A549 (cell line): ENCODE results near the gene HLA-DOB. TPM values are rescaled to one million over a fixed set of nuclear protein-coding genes. Genes with fewer than 3 reads are reported as not detected.
A peak's percentile ranks its signal among the peaks of the same experiment; 100 is the strongest.

ENCODE experiments used
- ATAC-seq, 2 experiments: fragments of 200-7000 bp in 1 of 2; fragments of >200 bp in 1 of 2; cut with Nextera tagmentation in 1 of 2; cut with Tn5 transposase in 1 of 2; 3 replicates each; pipeline versions ENCODE4 v1.8.0 to v1.9.1; 2018 to 2020; ENCODE audit warnings: mild to moderate bottlenecking in 1 of 2, moderate library complexity in 1 of 2
- CTCF ChIA-PET: fragments of 300-600 bp; sonication (Branson Sonifier 250); formaldehyde crosslinking; extraction: SDS; loops from one replicate; lab custom pipeline; 2021; ENCODE audit warnings: antibody characterized with exemption, inconsistent platforms; lab: Yijun Ruan, JAX
- POLR2A ChIA-PET: fragments of 350-600 bp; formaldehyde crosslinking; extraction: SDS; loops from one replicate; lab custom pipeline; 2021; ENCODE audit warnings: antibody characterized with exemption, inconsistent platforms; lab: Yijun Ruan, JAX
- DNase-seq, 2 experiments: peaks; one replicate each; pipeline versions ENCODE4 v3.0.0 to v3.0.0-alpha.2; 2011 to 2016; ENCODE audit warnings: low read depth in 1 of 2, low spot score in 1 of 2
- FAIRE-seq: peaks from 2 replicates; lab custom pipeline; 2011; peaks lifted over from hg19 to GRCh38; lab: Jason Lieb, UNC
- H3K27ac ChIP-seq, 2 experiments: fragments of >200 bp; sonication (Bioruptor Twin); formaldehyde crosslinking; 3 replicates each; pipeline ENCODE4 v1.5.1; 2016 to 2017
- H3K4me1 ChIP-seq: fragments of >200 bp; sonication (Bioruptor Twin); formaldehyde crosslinking; 3 replicates; pipeline ENCODE4 v1.6.1; 2016
- H3K4me2 ChIP-seq: fragments of >200 bp; sonication (Bioruptor Twin); formaldehyde crosslinking; 3 replicates; pipeline ENCODE4 v1.6.1; 2016
- H3K4me3 ChIP-seq: fragments of >200 bp; sonication (Bioruptor Twin); formaldehyde crosslinking; 3 replicates; pipeline ENCODE4 v1.5.1; 2016
- H3K9me3 ChIP-seq: fragments of >200 bp; sonication (Bioruptor Twin); formaldehyde crosslinking; 3 replicates; pipeline ENCODE4 v1.6.1; 2016
- EHF ChIP-seq: fragments of 250-450 bp; sonication (Bioruptor Pico); IDR thresholded peaks from 2 replicates; pipeline ENCODE4 v1.5.0; 2020; ENCODE audit warnings: mild to moderate bottlenecking
- EHMT2 ChIP-seq: fragments of 200-600 bp; sonication (generic); IDR thresholded peaks from 2 replicates; pipeline ENCODE4 v1.6.1; 2016; ENCODE audit warnings: antibody characterized with exemption, low read depth, mild to moderate bottlenecking, moderate library complexity
- ESRRA ChIP-seq: fragments of 150-350 bp; IDR thresholded peaks from 2 replicates; pipeline ENCODE4 v1.6.1; 2014; ENCODE audit warnings: mild to moderate bottlenecking, low read length, borderline replicate concordance
- FOSB ChIP-seq: fragments of 250-450 bp; sonication (Bioruptor Pico); IDR thresholded peaks from 2 replicates; pipeline ENCODE4 v1.5.0; 2020; ENCODE audit warnings: mild to moderate bottlenecking, moderate library complexity
- FOXS1 ChIP-seq: fragments of 250-450 bp; sonication (Bioruptor Pico); IDR thresholded peaks from 2 replicates; pipeline ENCODE4 v1.5.0; 2020; ENCODE audit warnings: mild to moderate bottlenecking, moderate library complexity
- HOXB5 ChIP-seq: fragments of 250-450 bp; sonication (Bioruptor Pico); IDR thresholded peaks from 2 replicates; pipeline ENCODE4 v1.5.0; 2020; ENCODE audit warnings: mild to moderate bottlenecking, moderate library complexity
- JUN ChIP-seq, 2 experiments: fragments of >200 bp; sonication (Bioruptor Twin); formaldehyde crosslinking; IDR thresholded peaks; 2 replicates in 1 of 2; 3 replicates in 1 of 2; pipeline ENCODE4 v1.6.1; 2016 to 2017
- NFE2L2 ChIP-seq: fragments of 150-350 bp; conservative IDR thresholded peaks from 2 replicates; pipeline ENCODE4 v1.6.1; 2014; ENCODE audit warnings: low read length
- NR3C1 ChIP-seq: fragments of >200 bp; sonication (Bioruptor Twin); formaldehyde crosslinking; IDR thresholded peaks from 3 replicates; pipeline ENCODE4 v1.6.1; 2017
- POLR2A ChIP-seq: IDR thresholded peaks from 2 replicates; pipeline ENCODE4 v1.6.1; 2012; ENCODE audit warnings: mild to moderate bottlenecking, low read length
- RAD21 ChIP-seq, 2 experiments: fragments of >200 bp in 1 of 2; sonication (Bioruptor Twin) in 1 of 2; formaldehyde crosslinking in 1 of 2; IDR thresholded peaks in 1 of 2; conservative IDR thresholded peaks in 1 of 2; 2 replicates in 1 of 2; 3 replicates in 1 of 2; pipeline ENCODE4 v1.6.1; 2012 to 2018; ENCODE audit warnings: inconsistent platforms in 1 of 2
- RCOR1 ChIP-seq: fragments of 150-350 bp; IDR thresholded peaks from 2 replicates; pipeline ENCODE4 v1.6.1; 2014; ENCODE audit warnings: antibody characterized with exemption, low read length, low read depth
- RNF2 ChIP-seq: fragments of 200-600 bp; sonication (generic); IDR thresholded peaks from 2 replicates; pipeline ENCODE4 v1.6.1; 2016; ENCODE audit warnings: low read depth, mild to moderate bottlenecking, antibody characterized with exemption, moderate library complexity, borderline replicate concordance
- SMC3 ChIP-seq: fragments of >200 bp; sonication (Bioruptor Twin); formaldehyde crosslinking; IDR thresholded peaks from 3 replicates; pipeline ENCODE4 v1.6.1; 2018; ENCODE audit warnings: inconsistent platforms
- SREBF2 ChIP-seq: fragments of 450-650 bp; IDR thresholded peaks from 2 replicates; pipeline ENCODE4 v1.6.1; 2014; ENCODE audit warnings: mild to moderate bottlenecking, moderate library complexity
- ZNF302 ChIP-seq: fragments of 250-450 bp; sonication (Bioruptor Pico); IDR thresholded peaks from 2 replicates; pipeline ENCODE4 v1.9.0; 2021; ENCODE audit warnings: inconsistent platforms, mild to moderate bottlenecking, moderate library complexity
- WGBS: methylation state at CpG from one replicate; pipeline ENCODE4 v1.1.6; 2017; ENCODE audit errors: missing lambda C conversion rate; 5-methylcytosine and 5-hydroxymethylcytosine counted together
- polyA plus RNA-seq, 4 experiments: library from polyadenylated mRNA; depleted of rRNA in 3 of 4; stranded (reverse); fragments of >200 nt; fragmentation: RNase III in 1 of 4; extraction: RNeasy Plus Mini Kit Qiagen cat#74134 plus additional on column Dnase treatment in 1 of 4; gene quantifications; 2 replicates in 3 of 4; 3 replicates in 1 of 4; pipeline ENCODE4 v1.2.3, GENCODE V29; 2011 to 2017
- TF ChIP-seq, protein P1 (sequence below): fragments of 450-650 bp; IDR thresholded peaks from 2 replicates; pipeline ENCODE4 v1.6.1; 2014; ENCODE audit warnings: antibody characterized with exemption
- TF ChIP-seq, protein P2 (sequence below): fragments of 150-350 bp; IDR thresholded peaks from 2 replicates; pipeline ENCODE4 v1.6.1; 2014; ENCODE audit warnings: low read depth, mild to moderate bottlenecking, low read length
- TF ChIP-seq, protein P3 (sequence below): fragments of 250-450 bp; sonication (Bioruptor Pico); IDR thresholded peaks from 2 replicates; pipeline ENCODE4 v1.5.0; 2021; ENCODE audit warnings: mild to moderate bottlenecking, moderate library complexity, borderline replicate concordance
- TF ChIP-seq, protein P4 (sequence below): fragments of >200 bp; sonication (Bioruptor Twin); formaldehyde crosslinking; IDR thresholded peaks from 3 replicates; pipeline ENCODE4 v1.6.1; 2016
- TF ChIP-seq, protein P5 (sequence below): fragments of >200 bp; sonication (Bioruptor Twin); formaldehyde crosslinking; IDR thresholded peaks from 2 replicates; pipeline ENCODE4 v1.6.1; 2016
- TF ChIP-seq, protein P6 (sequence below): fragments of >200 bp; sonication (Bioruptor Twin); formaldehyde crosslinking; IDR thresholded peaks from 3 replicates; pipeline ENCODE4 v1.5.1; 2016

Gene HLA-DOB
- polyA plus RNA-seq, 2 of the 4 experiments (the other 2 are of a cell fraction): 0.08 to 0.10 TPM

DNA sequence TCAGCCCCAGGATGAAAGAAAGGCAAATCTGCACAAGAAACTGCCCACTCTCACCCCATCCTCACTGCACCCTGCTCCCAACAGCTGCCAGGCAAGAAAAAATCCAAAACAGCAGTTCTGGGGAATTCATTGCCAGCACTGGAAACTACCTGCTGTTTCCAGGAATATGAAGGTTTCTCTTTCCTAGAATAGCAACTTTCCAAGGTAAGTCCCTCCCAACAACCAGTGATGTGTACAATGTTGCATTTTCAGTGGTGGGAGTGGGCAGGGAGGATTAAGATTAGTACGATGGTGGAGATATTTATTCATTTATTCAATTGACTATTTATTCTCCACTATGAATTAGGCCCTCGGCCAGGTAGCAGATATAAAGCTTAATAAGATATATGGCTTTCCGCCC is 10.2 kb upstream of the HLA-DOB start:
- no peak for DNase-seq
- FAIRE-seq: no peak
- no peaks in the 10 kb centered on the region for H3K9me3 ChIP-seq
- ATAC-seq: no peak
- POLR2A ChIA-PET: interaction anchor here (1.2 kb wide), 1 partner anchor 11 kb away, joined by 3 read pairs; the partner anchor contains the start of gene TAP2
- WGBS: 86% methylated on average over 3 of the region's 3 CpGs
- no peak for TF ChIP-seq NR3C1
- no peak for TF ChIP-seq FOSB (CRISPR knock-in tag)
- no peak for TF ChIP-seq RCOR1
- TF ChIP-seq ESRRA: no peak
- TF ChIP-seq, protein P1, sequence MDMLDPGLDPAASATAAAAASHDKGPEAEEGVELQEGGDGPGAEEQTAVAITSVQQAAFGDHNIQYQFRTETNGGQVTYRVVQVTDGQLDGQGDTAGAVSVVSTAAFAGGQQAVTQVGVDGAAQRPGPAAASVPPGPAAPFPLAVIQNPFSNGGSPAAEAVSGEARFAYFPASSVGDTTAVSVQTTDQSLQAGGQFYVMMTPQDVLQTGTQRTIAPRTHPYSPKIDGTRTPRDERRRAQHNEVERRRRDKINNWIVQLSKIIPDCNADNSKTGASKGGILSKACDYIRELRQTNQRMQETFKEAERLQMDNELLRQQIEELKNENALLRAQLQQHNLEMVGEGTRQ: no peak
- TF ChIP-seq, protein P2, sequence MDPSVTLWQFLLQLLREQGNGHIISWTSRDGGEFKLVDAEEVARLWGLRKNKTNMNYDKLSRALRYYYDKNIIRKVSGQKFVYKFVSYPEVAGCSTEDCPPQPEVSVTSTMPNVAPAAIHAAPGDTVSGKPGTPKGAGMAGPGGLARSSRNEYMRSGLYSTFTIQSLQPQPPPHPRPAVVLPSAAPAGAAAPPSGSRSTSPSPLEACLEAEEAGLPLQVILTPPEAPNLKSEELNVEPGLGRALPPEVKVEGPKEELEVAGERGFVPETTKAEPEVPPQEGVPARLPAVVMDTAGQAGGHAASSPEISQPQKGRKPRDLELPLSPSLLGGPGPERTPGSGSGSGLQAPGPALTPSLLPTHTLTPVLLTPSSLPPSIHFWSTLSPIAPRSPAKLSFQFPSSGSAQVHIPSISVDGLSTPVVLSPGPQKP: no peak
- TF ChIP-seq HOXB5 (CRISPR knock-in tag): no peak
- no peak for TF ChIP-seq FOXS1 (CRISPR knock-in tag)
- no peak for TF ChIP-seq EHF (CRISPR knock-in tag)
- no peak for TF ChIP-seq RNF2
- TF ChIP-seq, protein P3, sequence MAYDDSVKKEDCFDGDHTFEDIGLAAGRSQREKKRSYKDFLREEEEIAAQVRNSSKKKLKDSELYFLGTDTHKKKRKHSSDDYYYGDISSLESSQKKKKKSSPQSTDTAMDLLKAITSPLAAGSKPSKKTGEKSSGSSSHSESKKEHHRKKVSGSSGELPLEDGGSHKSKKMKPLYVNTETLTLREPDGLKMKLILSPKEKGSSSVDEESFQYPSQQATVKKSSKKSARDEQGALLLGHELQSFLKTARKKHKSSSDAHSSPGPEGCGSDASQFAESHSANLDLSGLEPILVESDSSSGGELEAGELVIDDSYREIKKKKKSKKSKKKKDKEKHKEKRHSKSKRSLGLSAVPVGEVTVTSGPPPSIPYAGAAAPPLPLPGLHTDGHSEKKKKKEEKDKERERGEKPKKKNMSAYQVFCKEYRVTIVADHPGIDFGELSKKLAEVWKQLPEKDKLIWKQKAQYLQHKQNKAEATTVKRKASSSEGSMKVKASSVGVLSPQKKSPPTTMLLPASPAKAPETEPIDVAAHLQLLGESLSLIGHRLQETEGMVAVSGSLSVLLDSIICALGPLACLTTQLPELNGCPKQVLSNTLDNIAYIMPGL (CRISPR knock-in tag): no peak
- TF ChIP-seq EHMT2: no peak
- no peak for TF ChIP-seq JUN (IDR thresholded peaks at IDR 0.05)
- TF ChIP-seq, protein P4, sequence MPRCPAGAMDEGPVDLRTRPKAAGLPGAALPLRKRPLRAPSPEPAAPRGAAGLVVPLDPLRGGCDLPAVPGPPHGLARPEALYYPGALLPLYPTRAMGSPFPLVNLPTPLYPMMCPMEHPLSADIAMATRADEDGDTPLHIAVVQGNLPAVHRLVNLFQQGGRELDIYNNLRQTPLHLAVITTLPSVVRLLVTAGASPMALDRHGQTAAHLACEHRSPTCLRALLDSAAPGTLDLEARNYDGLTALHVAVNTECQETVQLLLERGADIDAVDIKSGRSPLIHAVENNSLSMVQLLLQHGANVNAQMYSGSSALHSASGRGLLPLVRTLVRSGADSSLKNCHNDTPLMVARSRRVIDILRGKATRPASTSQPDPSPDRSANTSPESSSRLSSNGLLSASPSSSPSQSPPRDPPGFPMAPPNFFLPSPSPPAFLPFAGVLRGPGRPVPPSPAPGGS: no peak
- TF ChIP-seq ZNF302 (CRISPR knock-in tag): no peak
- TF ChIP-seq, protein P5, sequence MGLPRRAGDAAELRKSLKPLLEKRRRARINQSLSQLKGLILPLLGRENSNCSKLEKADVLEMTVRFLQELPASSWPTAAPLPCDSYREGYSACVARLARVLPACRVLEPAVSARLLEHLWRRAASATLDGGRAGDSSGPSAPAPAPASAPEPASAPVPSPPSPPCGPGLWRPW: no peak
- no peak for TF ChIP-seq NFE2L2
- TF ChIP-seq, all 56 proteins: peak for 0
- Histone ChIP-seq H3K4me2 (no peak overlapping the region), H3K4me1 (no peaks in the 10 kb centered on the region), H3K27ac (no peak overlapping the region), H3K4me3 (no peak overlapping the region)
- CTCF ChIA-PET: interaction anchor here (1.4 to 5.8 kb wide), 7 partner anchors 12 to 127 kb away, joined by 4 to 69 read pairs (median 8); partner anchors contain the start of gene TAP2

DNA sequence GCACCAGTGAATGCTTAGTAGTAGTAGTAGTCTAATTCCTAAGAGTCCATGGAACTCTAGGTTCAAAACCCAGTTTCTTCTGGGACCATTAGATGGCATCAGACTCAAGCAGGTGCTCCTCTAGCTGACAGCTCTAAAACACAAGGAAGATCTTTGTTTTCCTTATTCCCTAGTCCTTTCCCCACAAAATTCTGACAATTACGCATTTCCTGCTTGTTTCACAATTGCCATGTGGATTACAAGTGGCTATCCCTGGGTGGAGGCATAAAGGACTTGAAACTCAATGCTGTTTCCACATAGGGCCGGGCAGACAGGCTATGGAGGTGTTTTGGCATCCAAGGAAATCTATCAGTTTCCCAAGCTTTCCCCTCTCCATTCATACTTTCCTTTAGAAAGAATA is 9.2 kb upstream of the HLA-DOB start:
- 79% methylated on average over 2 of the region's 2 CpGs for WGBS
- no peak for TF ChIP-seq RCOR1
- peak; percentile 47 to 49 for TF ChIP-seq RAD21 (conservative IDR thresholded peaks at IDR 0.05 in 1 of 2, IDR thresholded peaks at IDR 0.05 in 1 of 2)
- TF ChIP-seq, protein P6, sequence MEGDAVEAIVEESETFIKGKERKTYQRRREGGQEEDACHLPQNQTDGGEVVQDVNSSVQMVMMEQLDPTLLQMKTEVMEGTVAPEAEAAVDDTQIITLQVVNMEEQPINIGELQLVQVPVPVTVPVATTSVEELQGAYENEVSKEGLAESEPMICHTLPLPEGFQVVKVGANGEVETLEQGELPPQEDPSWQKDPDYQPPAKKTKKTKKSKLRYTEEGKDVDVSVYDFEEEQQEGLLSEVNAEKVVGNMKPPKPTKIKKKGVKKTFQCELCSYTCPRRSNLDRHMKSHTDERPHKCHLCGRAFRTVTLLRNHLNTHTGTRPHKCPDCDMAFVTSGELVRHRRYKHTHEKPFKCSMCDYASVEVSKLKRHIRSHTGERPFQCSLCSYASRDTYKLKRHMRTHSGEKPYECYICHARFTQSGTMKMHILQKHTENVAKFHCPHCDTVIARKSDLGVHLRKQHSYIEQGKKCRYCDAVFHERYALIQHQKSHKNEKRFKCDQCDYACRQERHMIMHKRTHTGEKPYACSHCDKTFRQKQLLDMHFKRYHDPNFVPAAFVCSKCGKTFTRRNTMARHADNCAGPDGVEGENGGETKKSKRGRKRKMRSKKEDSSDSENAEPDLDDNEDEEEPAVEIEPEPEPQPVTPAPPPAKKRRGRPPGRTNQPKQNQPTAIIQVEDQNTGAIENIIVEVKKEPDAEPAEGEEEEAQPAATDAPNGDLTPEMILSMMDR: peak; percentile 40
- TF ChIP-seq POLR2A: no peak
- no peak for TF ChIP-seq SREBF2
- TF ChIP-seq SMC3: peak; percentile 39; the same call in 2 of the 3 replicates
- Histone ChIP-seq H3K4me2 (no peak overlapping the region), H3K9me3 (no peaks in the 10 kb centered on the region), H3K4me3 (no peak overlapping the region), H3K27ac (no peak overlapping the region), H3K4me1 (no peaks in the 10 kb centered on the region)
- DNase-seq: peak in 1 of 2 experiments; percentile 24
- POLR2A ChIA-PET: interaction anchor here (0.7 to 1.0 kb wide), 2 partner anchors 42 to 146 kb away, joined by 3 to 4 read pairs; no protein-coding TSS in a partner anchor
- peak; percentile 68 to 71; a peak in 5 of 6 replicates for ATAC-seq
- no peak for FAIRE-seq
- CTCF ChIA-PET: interaction anchor here (0.6 to 5.8 kb wide), 9 partner anchors 9 to 141 kb away, joined by 3 to 69 read pairs (median 6); partner anchors contain the start of genes HLA-DMA and TAP2
